Occipital lobe (tissue), 2 donors: ENCODE results near the gene GABRA4. TPM values are rescaled to one million over a fixed set of nuclear protein-coding genes. Genes with fewer than 3 reads are reported as not detected.

Experiments
- DNase-seq: peaks from one replicate; lab custom pipeline; 2025; lab: John Stamatoyannopoulos, UW
- total RNA-seq: library from RNA; depleted of rRNA; stranded (reverse); fragments of >200 nt; gene quantifications from one replicate; pipeline ENCODE4 v1.2.3, GENCODE V29; 2014

The GABRA4 gene
- total RNA-seq, 1 donor from 2014 or later: 50.4 TPM

DNA sequence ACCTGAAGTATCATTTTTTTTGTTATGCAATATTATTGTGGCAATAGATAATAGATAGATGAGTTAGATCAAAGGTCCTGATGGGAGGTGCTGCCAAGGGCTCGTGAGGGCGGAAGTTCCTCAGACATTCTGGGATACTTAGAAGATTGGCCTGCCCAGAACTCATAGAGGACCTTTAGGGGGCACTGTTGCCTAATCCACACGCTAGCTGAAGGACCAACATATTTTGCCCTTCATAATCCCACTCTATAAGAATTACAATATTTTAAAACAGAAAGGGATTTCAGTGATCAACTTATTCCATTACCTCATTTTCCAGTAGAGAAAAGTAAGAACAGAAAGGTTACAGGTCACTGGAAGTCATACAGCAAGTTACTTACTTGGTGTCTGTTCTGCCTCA lies 61.4 kb downstream of the GABRA4 start:
- no peak for DNase-seq

DNA sequence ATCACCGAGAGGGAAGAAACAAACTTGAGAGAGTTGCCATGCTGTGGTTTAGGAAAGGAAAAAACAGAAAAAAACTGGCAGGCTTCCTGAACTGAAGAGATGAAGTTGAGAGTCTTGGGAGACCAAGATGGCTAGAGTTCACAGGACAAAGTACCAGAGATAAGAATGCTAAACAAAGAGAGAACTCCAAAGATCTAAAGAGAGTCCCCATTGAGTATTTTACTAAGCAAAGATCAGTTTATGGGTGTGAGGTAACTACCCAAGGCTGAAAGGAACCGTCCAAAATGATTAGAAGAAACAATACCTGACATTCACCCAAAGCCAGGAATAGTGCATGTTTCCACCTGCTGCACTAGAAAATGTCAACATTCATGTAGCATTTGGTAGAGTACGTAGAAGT lies 62.5 kb downstream of the GABRA4 start:
- DNase-seq: no peak

DNA sequence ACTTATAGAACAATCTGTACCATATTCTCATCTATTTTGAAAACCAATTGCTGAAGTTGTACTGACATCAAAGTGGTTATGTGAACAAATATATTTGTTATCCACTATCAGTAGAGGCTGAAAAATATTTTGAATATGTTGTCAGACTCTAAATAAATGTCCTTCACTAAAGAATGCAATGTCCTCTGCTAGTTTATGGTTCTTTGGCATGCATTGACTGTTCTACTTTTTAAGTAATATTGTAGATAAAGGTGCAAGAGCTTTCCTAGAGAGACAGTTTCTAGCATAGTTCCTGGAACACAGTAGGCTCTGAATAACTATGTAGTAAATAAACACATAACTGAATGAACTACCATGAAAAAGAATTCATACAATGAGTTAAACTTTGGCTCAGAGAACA lies 66.2 kb downstream of the GABRA4 start:
- no peak for DNase-seq

- no peak for DNase-seq
These were observed 68.4 kb downstream of the GABRA4 start for GRCh38 chr4:46924789-46925529.

DNA sequence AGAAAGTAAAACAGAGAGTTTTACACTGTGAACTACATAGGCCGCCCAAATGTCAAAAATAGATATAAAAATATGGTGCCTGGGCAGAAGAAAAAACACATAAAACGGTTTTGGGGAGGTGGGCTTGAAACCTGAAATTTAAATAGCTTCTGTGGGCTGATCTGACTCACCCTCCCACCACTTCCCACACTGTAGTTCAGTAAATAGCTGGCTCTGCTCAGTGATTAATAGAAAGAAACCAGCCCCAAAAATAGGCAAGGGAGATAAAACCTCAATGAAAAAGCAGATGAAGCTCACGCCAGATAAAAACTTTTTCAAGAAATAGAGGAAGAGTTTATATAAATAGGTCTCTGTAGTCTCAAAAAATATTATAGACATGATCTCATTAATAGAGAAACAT lies 71.2 kb downstream of the GABRA4 start:
- no peak for DNase-seq

DNA sequence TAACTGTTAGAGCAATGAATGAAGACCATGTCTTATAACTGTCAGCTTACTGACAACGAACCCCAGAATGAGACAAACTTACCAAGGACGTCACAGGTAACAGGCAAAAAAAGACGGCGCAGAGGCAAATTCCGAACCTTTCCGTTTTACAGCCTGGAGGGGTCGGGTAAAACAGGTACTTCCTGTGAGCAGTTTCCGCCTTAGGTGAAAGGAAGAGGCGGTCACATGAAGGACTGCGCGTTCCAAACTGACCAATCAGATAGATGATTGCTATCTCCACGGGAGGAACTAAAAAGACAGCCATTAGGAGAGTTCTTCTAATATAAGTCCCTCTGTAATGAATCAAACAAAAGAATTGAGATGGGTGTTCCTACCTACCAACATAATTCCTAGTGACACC lies 84.3 kb downstream of the GABRA4 start, which contains the start of gene COX7B2:
TSS of gene COX7B2 (minus strand) at position 168 of the 400 bp plus-strand sequence. CDS start 174,053 bp downstream, outside the sequence.
- DNase-seq: no peak

DNA sequence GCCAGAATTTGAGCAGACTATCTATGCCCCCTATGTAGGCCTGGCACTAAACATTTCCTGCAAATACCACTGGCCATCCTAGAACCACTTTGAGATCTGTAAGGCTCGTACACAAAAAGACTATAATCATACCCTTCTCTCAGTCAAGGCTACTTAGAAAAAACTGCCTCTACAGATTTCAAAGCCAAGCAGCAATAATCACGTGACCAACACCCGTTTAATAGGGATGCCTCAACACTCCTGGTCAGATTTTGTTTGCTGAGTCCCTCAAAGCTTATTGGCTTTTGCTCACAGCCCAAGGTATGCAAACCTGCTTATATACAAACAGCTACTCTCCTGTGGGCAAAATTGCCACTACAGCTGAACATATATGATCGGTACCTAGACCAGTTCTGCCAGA lies 85.2 kb downstream of the GABRA4 start:
- DNase-seq: no peak

DNA sequence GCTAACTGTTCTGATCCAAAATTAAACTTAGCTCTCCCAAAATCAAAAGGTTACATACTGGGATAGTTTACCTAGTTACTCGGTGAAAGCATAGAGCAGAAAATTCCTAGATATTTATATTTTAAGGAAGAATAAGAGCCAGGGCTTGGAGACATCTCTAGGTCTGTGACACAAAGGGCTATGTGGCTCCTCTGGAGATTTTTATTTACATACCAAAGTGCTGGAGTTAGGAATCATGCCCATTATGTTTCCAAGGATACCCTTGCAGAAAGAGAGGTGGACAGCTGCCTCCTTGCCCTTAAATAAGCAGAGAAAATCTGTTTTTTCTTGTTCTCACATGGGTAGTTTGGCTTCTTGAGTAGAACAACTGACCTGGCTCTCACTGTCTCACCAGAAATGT lies 93.3 kb downstream of the GABRA4 start:
- no peak for DNase-seq

DNA sequence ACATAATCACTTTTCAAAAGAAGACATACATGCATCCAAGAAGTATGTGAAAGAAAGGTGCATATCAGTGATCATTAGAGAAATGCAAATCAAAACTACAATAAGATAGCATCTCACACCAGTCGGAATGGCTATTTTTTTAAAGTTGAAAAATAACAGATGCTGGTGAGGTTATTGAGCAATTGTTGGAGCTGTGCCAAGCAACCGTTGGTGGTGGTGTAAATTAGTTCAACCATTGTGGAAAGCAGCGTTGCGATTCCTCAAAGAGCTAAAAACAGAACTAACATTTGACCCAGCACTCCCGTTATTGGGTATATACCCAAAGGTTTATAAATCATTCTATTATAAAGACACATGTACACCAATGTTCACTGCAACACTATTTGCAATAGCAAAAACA lies 98.6 kb downstream of the GABRA4 start:
- DNase-seq: no peak

DNA sequence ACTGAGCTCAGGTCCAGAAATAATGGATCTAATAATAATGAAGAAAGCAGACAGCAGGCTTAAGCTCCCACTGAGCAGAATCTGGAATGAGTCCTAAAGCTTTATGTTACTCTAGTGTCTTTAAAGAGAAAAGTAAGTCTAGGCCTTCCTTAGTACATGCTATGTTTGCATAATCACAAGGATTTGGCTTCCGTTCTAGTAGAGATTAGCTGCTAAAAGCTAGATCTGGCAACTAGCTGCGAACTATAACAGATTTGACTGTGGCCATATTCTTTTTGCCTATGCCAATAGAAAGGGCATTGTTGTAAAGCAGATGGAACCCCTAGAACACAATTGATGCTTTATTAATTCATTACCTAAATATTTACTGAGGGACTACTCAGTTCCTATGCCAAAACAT lies 103.3 kb downstream of the GABRA4 start:
- DNase-seq: no peak

DNA sequence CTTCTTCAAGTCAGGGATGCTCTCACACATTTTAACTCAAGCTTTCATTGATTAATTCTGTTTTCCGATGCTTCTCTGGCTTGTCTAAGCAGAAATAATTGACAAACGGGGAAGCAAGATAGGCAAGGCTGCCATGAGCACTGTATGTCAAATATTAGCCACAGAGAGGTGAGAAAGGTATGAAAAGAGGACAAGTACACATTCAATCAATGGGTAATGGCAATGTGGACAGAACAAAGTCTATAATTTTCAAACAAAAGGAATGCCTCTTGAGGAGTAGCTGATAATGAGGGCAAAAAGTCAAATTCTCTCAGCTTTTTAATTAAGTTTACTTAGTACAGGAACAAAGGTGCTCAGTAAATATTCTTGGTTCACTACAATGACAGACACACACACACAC lies 104.0 kb downstream of the GABRA4 start:
- no peak for DNase-seq

- DNase-seq: no peak
These were observed 106.7 kb downstream of the GABRA4 start for GRCh38 chr4:46886711-46887110.

DNA sequence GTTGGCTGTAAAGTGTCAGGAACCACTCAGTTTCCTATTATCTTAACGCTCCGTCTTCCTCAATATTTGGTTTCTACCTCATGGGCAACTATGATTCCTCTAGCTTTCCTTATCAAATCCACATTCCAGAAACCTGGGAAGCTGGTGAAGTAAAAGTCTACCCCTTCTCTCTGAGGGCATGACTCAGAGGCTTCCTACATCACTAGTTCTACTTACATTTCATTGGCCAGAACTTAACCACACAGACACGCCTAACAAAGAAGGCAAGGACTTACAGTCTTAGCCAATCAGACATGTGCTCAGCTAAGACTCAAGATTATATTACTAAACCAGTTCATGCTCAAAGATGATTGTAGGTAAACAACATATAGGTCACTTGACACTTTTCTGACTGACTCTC lies 114.7 kb downstream of the GABRA4 start:
- DNase-seq: no peak

- no peak for DNase-seq
These were observed 118.6 kb downstream of the GABRA4 start for GRCh38 chr4:46874811-46875210.

DNA sequence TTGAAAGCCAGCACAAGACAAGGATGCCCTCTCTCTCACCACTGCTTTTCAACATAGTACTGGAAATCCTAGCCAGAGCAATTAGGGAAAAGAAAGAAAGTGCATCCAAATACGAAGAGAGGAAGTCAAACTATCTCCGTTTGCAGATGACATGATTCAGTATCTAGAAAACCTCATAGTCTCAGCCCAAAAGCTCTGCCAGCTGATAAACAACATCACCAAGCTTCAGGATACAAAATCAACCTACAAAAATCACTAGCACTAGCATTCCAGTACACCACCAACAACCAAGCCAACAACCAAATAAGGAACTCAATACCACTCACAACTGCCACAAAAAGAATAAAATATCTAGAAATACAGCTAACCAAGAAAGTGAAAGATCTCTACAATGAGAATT lies 123.0 kb downstream of the GABRA4 start:
- DNase-seq: no peak

Other genes with a start within 250 kb of the GABRA4 start
- gene COX7B2, start 84.3 kb downstream of the GABRA4 start, total RNA-seq: not detected
- 158 TPM for gene GABRB1, start 38.0 kb upstream of the GABRA4 start, total RNA-seq